Breast epithelium (tissue), 3 donors: ENCODE results near the gene PLPP1.

Experiments used
- POLR2A ChIP-seq: fragments of 450-650 bp; IDR thresholded peaks from one replicate; pipeline ENCODE4 v1.6.1; 2016; ENCODE audit warnings: antibody characterized with exemption, mild to moderate bottlenecking, moderate library complexity
- POLR2AphosphoS5 ChIP-seq, 3 donors: sonication (generic); formaldehyde crosslinking; IDR thresholded peaks; one replicate each; pipeline ENCODE4 v1.6.1; 2017; ENCODE audit warnings: antibody characterized with exemption in 3 of 3
- TF ChIP-seq, protein P1 (sequence below), 3 donors: fragments of 450-650 bp; IDR thresholded peaks; one replicate each; pipeline ENCODE4 v1.5.1; 2016 to 2017; ENCODE audit warnings: antibody characterized with exemption in 3 of 3, mild to moderate bottlenecking in 3 of 3, moderate library complexity in 3 of 3

DNA sequence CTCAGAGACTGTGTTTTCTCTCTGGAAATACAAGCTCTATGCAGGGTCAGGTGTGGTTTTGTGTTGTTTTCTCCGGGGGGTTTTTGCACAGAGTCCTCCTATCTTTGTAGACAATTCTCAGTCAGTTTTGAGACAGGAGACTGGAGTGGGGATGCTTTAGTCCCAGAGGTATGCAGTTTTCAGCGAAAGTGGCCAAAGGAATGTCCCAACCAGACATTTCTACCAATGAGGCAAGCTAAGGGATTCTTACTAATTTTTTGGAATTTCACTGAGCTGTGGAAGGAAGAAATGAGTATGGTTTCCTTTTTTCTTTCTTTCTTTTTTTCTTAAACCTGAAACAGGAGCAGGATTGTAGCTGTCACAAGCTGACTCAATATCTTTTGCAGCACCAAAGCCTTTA is 35.3 kb upstream of the PLPP1 start:
- TF ChIP-seq POLR2A (no peak), POLR2AphosphoS5 (IDR thresholded peaks at IDR 0.05) (no peak)
- TF ChIP-seq, protein P1, sequence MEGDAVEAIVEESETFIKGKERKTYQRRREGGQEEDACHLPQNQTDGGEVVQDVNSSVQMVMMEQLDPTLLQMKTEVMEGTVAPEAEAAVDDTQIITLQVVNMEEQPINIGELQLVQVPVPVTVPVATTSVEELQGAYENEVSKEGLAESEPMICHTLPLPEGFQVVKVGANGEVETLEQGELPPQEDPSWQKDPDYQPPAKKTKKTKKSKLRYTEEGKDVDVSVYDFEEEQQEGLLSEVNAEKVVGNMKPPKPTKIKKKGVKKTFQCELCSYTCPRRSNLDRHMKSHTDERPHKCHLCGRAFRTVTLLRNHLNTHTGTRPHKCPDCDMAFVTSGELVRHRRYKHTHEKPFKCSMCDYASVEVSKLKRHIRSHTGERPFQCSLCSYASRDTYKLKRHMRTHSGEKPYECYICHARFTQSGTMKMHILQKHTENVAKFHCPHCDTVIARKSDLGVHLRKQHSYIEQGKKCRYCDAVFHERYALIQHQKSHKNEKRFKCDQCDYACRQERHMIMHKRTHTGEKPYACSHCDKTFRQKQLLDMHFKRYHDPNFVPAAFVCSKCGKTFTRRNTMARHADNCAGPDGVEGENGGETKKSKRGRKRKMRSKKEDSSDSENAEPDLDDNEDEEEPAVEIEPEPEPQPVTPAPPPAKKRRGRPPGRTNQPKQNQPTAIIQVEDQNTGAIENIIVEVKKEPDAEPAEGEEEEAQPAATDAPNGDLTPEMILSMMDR (IDR thresholded peaks at IDR 0.05): no peak
